GM21825 (cell line): ENCODE measurements around the gene GBP1.
A peak's percentile ranks its signal among the peaks of the same experiment; 100 is the strongest.
"Not testable (repeated sequence)": the region's sequence is repeated elsewhere in the genome, so short reads cannot be mapped to it uniquely, and the experiment has no call there.

Source experiments
- ATAC-seq: cut with Tn5 transposase; IDR thresholded peaks from one replicate; pipeline ENCODE4 v1.9.1; 2021; ENCODE audit warnings: mild to moderate bottlenecking, moderate library complexity; ENCODE audit not compliant: unreplicated experiment

GBP1 gene

DNA sequence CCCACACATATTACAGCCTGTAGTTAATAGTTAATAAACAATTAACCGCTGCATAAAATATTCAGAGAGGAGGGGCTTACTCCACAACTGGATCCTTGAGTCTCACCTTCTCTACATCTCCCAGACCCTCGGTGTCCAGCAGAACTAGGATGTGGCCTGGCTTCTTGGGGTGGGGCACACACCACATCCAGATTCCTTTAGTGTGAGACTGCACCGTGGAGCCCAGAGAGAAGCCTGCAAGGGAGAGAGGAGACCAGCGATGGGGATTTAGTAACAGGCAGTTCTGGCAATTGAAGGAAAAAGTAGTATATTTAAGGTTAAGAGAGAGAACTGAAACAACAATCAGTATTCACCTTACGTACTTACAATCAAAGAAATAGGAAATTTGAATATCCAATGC is 4.9 kb downstream of the GBP1 start:
- ATAC-seq = no peak

DNA sequence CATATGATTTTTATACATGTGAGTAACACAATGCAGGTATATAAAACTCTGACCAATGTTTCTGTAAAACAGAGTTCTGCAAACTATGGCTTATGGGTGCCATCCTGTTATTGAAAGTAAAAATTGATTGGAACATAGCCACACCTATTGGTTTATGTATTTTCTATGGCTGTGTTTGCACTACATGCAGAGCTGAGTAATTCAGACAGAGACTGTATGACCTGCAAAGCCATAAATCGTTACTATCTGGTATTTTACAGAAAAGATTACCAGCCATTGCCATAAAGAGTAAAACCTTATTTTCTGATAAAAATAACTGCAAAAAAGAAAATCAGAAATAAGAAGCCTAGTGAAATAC is 13.1 kb downstream of the GBP1 start:
- no peak for ATAC-seq

DNA sequence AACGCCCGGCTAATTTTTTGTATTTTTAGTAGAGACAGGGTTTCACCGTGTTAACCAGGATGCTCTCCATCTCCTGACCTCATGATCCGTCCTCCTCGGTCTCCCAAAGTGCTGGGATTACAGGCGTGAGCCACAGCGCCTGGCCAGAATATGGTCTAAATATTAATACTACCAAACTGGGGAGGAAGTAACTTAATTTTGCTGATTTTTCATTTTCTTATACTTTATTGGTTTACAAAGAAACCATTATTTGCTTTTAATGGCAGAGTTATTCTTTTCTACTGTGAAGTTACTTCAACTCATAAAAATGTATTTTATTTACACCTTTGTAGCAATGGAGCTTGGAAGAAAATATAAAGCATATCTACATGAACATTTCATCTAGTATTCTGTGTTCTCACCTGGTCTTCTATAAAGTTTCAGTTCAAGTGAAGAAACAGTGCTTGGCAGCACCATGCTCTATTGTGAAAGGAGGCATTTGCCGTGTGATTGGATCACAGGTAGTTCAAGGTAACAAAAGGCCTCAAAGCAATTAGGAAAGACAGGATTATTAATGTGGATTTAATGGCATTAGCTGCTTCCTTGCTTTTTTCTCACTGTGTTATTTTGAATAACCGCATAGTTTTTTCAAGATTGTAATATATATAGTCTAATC is 13.6 kb downstream of the GBP1 start:
- ATAC-seq = no peak

DNA sequence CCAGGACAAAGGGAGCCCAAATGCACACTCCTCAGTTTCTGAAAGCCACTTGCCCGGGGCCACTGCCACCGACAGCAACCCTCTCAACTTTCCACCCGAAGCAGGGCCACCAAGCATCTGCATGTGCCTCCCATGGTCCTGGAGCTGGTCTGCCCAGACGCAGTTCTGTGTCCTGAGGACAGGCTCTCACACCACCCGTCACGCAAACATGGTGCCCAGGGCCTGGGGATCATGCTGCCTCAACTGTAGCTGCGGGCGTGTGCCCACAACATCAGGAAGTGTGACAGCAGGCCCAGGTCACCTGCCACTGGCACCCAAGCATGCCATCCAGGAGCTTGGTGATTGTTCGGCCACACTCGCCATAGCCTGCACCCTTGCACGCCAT is 14.4 kb downstream of the GBP1 start:
- no peak for ATAC-seq

DNA sequence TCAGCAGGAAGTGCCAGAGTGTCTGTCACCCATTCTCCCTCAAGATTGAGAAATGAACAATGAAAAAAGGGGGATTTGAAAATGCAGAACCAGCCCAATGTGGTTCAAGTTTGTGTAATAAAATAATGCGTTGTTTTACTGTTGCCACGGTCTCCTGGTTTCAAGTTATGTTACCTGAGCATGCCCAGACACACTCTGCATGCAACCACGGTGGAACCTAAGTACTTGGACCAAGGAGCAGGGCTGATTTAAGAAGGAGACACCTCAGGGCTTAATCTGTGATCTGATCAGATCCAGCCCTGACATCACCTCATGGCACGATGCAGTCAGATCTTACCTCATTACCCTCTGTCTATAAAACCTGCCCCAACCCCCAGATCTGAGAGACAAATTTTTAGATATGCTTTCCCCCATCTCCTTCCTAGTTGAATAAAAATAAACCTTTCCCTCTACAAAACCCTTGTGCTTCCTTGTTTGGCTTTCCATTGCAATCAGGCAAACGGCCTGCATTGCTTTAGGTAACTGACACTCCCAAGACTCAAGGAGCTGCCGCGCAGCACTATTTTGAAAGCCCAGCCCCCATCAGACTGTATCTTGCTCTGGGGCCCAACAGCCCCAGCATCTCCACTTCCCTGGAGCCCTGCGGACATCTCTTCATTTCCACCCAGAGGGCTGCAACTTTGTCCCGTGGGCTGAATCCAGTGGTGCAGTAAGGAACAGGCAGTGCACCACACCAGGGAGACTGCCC is 14.9 kb downstream of the GBP1 start:
- ATAC-seq = not testable (repeated sequence)

DNA sequence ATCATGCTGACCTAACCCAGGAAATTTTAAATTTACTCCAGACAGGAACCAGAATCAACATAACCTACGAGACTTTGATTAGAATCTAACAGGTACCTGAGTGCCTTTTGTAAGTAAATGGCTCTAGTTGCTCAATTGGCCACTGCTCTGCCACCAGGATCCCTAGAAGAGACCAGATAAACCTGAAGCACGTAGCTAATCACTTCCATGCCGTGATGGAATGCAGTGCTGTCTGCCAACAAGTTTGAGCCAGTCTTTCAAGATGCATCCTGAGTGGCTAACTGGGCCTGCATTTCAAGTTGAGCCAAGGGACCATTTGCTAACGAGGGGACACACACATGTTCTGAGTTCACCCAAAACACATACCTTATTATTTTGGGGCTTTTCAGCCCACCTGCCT is 15.8 kb downstream of the GBP1 start:
- ATAC-seq = not testable (repeated sequence)

DNA sequence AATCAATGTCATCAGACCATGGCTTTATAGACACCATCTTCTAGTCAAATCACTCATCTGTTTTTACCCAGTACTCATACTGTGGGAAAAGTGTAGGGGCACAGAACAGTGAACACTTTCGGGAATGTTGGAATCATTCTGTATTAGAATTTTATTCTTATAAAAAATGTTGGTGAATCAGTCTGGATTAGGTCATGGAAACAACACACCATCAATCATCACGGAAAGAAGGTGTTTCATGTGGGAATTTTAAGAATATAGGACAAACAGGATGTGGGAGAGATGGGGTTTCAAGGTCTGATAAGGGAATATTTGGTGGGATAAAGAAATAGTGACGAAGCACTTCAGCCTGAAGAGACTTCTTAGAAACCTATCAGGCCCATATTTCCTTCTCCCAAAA is 17.3 kb downstream of the GBP1 start:
- no peak for ATAC-seq

DNA sequence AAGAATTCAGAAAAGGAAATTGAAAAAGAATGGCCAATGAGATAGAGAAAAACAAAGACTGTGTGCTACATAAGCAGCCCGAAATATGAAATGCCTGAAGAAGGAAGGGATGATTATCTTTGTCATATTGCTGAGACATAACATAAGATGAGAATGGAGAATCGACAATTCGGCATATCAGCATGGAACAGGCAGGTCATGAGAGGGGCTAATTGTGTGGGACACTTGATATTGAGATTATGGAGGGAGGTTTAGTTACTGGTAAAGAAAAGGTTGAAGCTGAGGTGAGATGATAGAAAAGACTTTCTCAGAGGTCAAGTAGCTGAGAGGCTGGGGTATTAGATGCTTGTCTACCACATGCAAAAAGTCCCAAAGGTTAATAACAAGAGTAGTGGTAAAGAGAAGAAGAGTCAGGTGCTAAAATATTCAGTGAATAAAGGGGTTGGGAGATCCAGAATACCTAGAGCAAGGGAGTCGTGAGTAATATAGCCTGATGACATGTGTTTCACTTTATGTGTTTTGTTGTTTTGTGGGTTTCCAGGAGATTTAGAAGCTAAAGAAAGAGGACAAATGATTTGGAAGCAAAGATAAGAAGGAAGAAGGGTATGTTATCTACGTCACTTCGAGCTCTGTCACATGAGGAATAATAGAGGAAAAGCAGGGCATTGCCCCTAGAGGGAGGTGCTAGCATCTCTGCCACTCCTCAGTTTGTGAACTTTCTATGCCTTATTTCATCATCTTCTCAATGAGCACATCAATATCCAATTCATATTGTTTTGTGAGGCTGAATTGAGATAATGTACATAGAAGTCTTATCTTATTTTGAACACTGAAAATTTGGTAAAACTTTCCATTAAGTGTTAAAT is 18.5 kb downstream of the GBP1 start:
- ATAC-seq = not testable (repeated sequence)

DNA sequence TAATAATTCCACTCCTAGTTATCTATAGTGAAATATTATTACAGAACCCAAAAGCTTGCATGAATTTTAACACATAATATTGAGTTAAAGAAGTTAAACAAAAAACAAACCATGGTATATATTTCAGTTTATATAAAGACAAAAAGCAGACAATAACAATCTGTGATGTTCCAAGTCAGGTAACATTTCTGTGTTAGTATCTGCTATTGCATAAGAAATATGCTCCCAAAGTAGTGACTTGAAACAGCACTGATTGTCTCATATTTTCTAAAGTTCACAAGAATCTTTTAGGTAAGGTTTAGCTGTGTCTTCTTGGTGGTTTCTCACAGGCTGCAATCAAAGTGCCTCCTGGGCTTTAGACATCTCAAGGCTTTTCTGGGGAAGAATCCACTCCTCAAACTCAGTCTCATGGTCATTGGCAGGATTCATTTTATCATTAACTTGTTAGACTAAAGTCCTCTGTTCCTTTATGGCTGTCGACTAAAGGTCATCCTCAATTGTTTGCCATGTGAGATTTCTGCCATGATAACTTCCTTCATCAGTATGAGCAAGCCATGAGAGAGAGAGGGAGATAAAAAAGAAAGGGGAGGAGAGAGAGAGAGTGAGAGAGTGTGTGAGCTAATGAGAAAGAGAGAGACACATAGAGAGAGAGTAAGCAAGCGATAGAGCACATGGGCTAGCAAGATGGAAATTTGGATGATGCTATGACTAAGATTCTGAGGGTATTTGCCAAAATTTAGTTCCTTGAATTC is 19.9 kb downstream of the GBP1 start:
- no peak for ATAC-seq

DNA sequence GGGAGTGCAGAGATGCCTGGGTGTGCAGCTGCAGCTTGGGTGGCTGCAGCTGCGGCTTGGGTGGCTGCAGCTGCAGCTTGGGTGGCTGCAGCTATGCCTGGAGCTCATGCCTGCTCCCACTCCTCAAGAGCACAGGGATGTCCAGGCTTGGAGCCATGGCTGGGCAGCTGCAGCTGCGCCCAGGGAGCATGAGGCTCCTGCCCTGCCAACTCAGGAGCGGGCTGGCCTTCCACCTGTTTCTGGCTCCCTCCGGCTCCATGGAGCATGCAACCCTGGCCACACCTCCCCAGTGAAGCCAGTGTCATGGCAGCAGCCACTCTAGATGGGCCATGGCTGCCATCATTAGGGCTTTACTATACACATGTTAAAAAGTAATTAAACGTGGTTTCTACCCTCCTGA is 21.1 kb downstream of the GBP1 start:
- no peak for ATAC-seq

DNA sequence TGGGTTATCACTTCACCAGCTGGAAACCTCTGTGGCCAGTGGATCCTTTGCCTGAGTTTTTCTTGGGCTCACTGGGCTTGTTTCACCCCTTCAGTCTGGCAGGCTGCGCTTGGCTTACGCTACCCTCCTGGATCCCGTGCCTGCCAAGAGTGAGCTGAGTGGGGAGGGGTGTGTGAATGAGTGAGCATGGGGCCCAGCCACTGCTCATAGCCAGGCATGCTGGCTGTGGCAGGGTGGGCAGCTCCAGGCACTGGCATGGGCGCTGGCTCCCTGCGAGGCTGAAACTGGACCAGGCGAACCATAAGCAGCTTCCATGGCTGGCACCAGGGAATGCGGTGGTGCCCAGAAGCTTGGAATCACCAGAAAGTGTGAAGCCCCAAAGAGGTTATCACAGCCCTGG is 22.5 kb downstream of the GBP1 start:
- ATAC-seq = no peak

DNA sequence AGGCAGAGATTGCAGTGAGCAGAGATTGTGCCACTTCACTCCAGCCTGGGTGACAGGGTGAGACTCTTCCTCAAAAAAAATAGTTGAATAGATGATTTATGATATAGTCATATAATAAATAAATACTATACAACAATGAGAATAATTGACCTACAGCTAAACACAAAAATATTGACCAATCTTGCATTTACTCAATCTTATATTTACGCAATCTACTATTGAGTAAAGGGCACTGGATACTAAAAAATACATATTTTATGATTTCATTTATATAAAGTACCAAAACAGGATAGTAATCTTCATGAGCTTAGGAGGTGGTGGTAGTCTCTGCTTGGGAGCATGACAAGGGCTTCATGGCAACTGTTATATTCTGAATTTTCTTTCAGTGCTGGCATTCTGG is 23.3 kb downstream of the GBP1 start:
- no peak for ATAC-seq

DNA sequence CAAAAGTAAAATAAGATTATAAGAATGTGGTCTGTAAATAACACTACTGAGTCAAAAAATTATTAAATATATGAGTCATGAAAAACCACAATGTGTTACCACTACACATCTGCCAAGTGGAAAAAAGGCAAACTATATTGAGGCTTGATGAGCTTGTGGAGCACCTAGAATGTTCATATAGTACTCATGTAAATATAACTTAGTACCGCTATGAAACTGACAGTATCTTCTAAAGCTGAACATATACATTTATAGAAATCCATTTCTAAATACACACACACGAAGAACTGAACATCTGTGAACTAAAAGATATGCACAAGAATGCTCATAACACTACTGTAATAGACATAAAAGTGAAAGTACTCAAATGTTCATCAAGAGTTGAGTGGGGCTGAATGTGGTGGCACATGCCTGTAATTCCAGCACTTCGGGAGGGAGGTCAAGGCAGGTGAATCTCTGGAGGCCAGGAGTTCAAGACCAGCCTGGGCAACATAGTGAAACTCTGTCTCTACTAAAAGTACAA is 23.8 kb downstream of the GBP1 start:
- ATAC-seq = peak; percentile 90

DNA sequence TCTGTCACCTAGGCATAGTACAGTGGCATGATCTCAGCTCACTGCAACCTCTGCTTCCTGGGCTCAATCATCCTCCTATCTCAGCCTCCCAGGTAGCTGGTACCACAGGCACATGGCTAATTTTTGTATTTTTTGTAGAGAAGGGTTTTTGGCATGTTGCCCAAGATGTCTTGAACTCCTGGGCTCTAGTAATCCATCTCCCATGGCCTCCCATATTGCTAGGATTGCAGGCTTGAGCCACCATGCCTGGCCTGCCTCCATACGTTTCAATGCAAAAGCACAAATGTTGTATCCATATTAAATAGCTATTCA is 24.7 kb downstream of the GBP1 start:
- ATAC-seq = no peak

DNA sequence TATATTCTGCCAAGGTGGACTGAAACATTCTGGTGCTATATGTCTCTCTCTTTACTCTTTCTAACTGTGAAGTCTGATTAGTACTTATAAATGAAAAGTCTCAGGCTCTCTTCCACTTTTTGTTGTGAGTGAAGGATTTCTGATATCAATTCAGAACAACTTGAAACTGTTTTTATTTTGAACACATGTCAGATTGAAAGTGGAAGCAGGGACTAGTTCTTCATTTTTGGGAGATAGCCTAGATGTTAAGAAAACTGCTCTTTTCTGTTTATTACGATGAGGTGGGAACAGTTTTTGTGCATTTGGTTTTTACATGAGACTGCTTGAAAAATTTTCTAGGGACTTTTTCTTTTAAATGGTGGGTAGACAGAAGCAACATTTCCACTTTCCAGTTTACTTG is 27.8 kb downstream of the GBP1 start:
- no peak for ATAC-seq

DNA sequence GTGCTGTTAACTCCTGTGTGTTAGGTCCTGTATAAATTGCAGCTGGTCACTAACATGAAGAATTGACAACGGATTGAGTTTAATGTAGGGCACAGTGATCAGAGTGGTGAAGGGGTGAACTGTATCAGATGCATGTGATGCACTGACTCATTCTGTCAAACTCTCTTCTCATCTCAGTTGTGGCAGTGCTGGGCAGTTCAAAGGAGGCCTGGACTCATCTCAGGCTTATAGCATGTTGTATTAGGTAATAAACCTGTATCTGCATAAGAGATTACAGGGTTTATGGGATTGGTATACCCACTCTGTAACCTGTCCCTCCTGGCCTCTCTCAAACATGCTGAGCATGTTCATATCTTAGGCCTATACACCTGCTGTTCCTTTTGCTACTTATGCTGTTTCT is 29.9 kb downstream of the GBP1 start:
- no peak for ATAC-seq

DNA sequence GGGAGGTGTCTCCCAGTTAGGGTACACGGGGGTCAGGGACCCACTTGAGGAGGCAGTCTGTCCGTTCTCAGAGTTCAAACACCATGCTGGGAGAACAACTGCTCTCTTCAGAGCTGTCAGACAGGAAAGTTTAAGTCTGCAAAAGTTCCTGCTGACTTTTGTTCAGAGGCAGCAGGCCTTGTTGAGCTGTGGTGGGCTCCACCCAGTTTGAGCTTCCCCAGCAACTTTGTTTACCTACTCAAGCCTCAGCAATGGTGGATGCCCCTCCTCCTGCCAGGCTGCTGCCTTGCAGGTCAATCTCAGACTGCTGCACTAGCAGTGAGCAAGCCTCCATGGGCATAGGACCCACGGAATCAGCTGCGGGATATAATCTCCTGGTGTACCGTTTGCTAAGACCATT is 31.0 kb downstream of the GBP1 start:
- not testable (repeated sequence) for ATAC-seq

DNA sequence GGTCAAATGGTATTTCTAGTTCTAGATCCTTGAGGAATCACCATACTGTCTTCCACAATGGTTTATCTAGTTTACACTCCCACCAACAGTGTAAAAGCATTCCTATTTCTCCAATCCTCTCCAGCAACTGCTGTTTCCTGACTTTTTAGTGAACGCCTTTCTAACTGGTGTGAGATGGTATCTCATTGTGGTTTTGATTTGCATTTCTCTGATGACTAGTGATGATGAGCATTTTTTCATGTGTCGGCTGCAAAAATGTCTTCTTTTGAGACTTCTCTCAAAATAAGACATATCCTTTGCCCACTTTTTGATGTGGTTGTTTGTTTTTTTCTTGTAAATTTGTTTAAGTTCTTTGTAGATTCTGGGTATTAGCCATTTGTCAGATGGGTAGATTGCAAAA is 36.0 kb downstream of the GBP1 start:
- ATAC-seq = not testable (repeated sequence)

DNA sequence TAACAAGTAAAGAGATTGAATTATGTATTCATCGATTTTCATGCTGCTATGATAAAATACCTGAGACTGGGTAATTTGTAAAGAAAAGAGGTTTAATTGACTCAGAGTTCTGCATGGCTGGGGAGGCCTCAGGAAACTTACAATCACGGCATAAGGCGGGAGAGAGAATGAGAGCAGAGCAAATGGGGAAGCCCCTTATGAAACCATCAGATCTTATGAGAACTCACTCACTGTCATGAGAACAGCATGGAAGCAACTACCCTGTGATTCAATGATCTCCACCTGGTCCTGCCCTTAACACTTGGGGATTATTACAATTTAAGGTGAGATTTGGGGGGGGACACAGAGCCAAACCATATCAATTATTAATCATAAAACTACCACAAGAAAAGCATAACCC is 39.1 kb downstream of the GBP1 start:
- ATAC-seq = no peak

DNA sequence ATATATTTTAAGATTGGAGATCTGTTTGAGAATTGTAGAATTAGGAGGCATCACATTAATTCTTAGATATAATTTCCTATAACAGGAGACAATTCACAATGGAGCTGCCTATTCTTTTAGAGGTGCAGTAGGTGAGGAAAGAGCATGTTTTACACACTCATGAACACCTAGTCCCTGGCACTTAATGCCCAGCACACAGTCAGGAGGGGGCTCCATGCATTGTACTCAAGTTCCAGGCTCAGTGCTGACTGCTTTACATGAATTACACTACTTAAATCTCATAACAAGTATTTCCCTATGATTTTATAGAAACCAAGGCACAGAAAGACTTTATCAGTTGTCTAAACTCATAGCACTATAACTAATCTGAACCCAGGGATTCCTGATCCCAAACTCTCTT is 42.0 kb downstream of the GBP1 start:
- no peak for ATAC-seq
